ENCODE measurements around the gene B4GALT7. TPM values are rescaled to one million over a fixed set of nuclear protein-coding genes. Genes with fewer than 3 reads are reported as not detected.

The B4GALT7 gene
- total RNA-seq, 1 experiment from 2014 or later: 26.3 TPM

- Histone ChIP-seq H4K20me1 (ENCODE audit: control insufficient read depth, insufficient read depth, insufficient read length) (no peaks in the 10 kb centered on the region), H3K27ac (ENCODE audit: insufficient read length, low read depth, low read length) (no peak overlapping the region), H3K27me3 (ENCODE audit: insufficient read depth, low read length) (no peaks in the 10 kb centered on the region; the same call in 1 of the 2 replicates), H3K9ac (ENCODE audit: extremely low read depth, insufficient read length, low read length) (no peak overlapping the region), H4K8ac (replicated peaks; ENCODE audit: insufficient read length, low read depth, low read length) (no peak overlapping the region), H3K9me3 (ENCODE audit: control insufficient read depth, low read depth, low read length) (no peaks in the 10 kb centered on the region), H4K5ac (ENCODE audit: insufficient read length, low read depth, low read length) (no peak overlapping the region), H3K23ac (ENCODE audit: insufficient read length, low read depth, low read length) (no peak overlapping the region), H3K23me2 (ENCODE audit: insufficient read length, low read depth, low read length, poor library complexity, severe bottlenecking) (no peaks in the 10 kb centered on the region), H3K4me1 (ENCODE audit: insufficient read depth, low read length) (peaks cover 2% of the 10 kb centered on the region; the same call in 1 of the 2 replicates), H2BK12ac (ENCODE audit: insufficient read length, low read depth, low read length) (no peak overlapping the region), H3K79me2 (ENCODE audit: insufficient read depth, low read length) (no peaks in the 10 kb centered on the region), H4K91ac (ENCODE audit: insufficient read length, low read depth, low read length) (no peak overlapping the region), H3K18ac (ENCODE audit: insufficient read length, low read depth, low read length) (no peak overlapping the region), H2BK15ac (ENCODE audit: low read depth, low read length) (no peak overlapping the region), H3K14ac (ENCODE audit: insufficient read depth, low read length) (no peak overlapping the region), H3K79me1 (ENCODE audit: insufficient read depth, low read depth, low read length, poor library complexity, severe bottlenecking) (no peaks in the 10 kb centered on the region), H3T11ph (ENCODE audit: low read length) (no peak overlapping the region), H2BK20ac (ENCODE audit: low read depth, low read length, poor library complexity, severe bottlenecking) (no peak overlapping the region), H3K56ac (ENCODE audit: insufficient read length, low read depth, low read length) (no peak overlapping the region), H2BK120ac (ENCODE audit: low read depth, low read length, poor library complexity, severe bottlenecking) (no peak overlapping the region), H3K4ac (ENCODE audit: low read depth, low read length) (no peak overlapping the region), H2AFZ (ENCODE audit: low read length) (no peak overlapping the region), H2BK5ac (ENCODE audit: insufficient read length, low read length) (no peak overlapping the region), H2AK5ac (ENCODE audit: insufficient read length, low read length) (no peak overlapping the region), H3K4me2 (ENCODE audit: insufficient read depth, insufficient read length, low read length) (no peak overlapping the region)
- no peak for TF ChIP-seq CTCF (conservative IDR thresholded peaks at IDR 0.05)
- H3K36me3 Mint-ChIP-seq (ENCODE audit: insufficient read depth in 1 of 3, low read depth in 3 of 3): no peaks in the 10 kb centered on the region; a peak in 1 of 7 replicates
- no peak overlapping the region for H3K4me3 Mint-ChIP-seq
- no peaks in the 10 kb centered on the region; a peak in 1 of 5 replicates for H3K9me3 Mint-ChIP-seq
- no peak for DNase-seq
- peaks cover 17% of the 10 kb centered on the region for H3K27me3 Mint-ChIP-seq (ENCODE audit: low read depth)
- H3K27ac Mint-ChIP-seq: no peak overlapping the region
- WGBS (ENCODE audit: extremely low coverage, insufficient read length, low lambda C conversion rate): no CpG with 5 or more reads among the region's 1 CpG
- H3K4me1 Mint-ChIP-seq: peaks cover 0 to 6% of the 10 kb centered on the region in 2 experiments; a peak in 2 of 4 replicates
Observed at GRCh38 chr5:177575488-177575887, 24.4 kb upstream of the B4GALT7 start.
